ENCODE measurements around the gene ITPK1.

- no peak for TF ChIP-seq CTCF (conservative IDR thresholded peaks at IDR 0.05; ENCODE audit: low read depth in 2 of 2)
- TF ChIP-seq EZH2 (IDR thresholded peaks at IDR 0.05; ENCODE audit: low read depth, unreplicated experiment), result no peak
- TF ChIP-seq POLR2AphosphoS5 (IDR thresholded peaks at IDR 0.05; ENCODE audit: low read depth), result no peak
- no peak for TF ChIP-seq ETS1 (IDR thresholded peaks at IDR 0.05)
- no peak for TF ChIP-seq EZH2phosphoT487 (IDR thresholded peaks at IDR 0.05; ENCODE audit: unreplicated experiment)
- no peak for TF ChIP-seq CREB1 (CRISPR knock-in tag; IDR thresholded peaks at IDR 0.05; ENCODE audit: low read depth)
- no peak for TF ChIP-seq REST (IDR thresholded peaks at IDR 0.05; ENCODE audit: unreplicated experiment)
- TF ChIP-seq JUNB (IDR thresholded peaks at IDR 0.05; ENCODE audit: unreplicated experiment), result no peak
- TF ChIP-seq ZNF114 (CRISPR knock-in tag; IDR thresholded peaks at IDR 0.05), result no peak
- TF ChIP-seq STAT1 (IDR thresholded peaks at IDR 0.05; ENCODE audit: unreplicated experiment), result no peak
- no peak for TF ChIP-seq ZNF331 (CRISPR knock-in tag; IDR thresholded peaks at IDR 0.05; ENCODE audit: low read depth)
- TF ChIP-seq ZNF462 (CRISPR knock-in tag; IDR thresholded peaks at IDR 0.05), result no peak
Measured at GRCh38 chr14:93011141-93011529, 104.6 kb downstream of the ITPK1 start.

Data from GM23338 (cell line).